HG02763 (cell line): ENCODE measurements around the gene MX2.

ENCODE experiments used
- ATAC-seq: cut with Tn5 transposase; IDR thresholded peaks from one replicate; pipeline ENCODE4 v1.9.1; 2021; ENCODE audit warnings: mild to moderate bottlenecking, moderate library complexity; ENCODE audit not compliant: unreplicated experiment

The MX2 gene

DNA sequence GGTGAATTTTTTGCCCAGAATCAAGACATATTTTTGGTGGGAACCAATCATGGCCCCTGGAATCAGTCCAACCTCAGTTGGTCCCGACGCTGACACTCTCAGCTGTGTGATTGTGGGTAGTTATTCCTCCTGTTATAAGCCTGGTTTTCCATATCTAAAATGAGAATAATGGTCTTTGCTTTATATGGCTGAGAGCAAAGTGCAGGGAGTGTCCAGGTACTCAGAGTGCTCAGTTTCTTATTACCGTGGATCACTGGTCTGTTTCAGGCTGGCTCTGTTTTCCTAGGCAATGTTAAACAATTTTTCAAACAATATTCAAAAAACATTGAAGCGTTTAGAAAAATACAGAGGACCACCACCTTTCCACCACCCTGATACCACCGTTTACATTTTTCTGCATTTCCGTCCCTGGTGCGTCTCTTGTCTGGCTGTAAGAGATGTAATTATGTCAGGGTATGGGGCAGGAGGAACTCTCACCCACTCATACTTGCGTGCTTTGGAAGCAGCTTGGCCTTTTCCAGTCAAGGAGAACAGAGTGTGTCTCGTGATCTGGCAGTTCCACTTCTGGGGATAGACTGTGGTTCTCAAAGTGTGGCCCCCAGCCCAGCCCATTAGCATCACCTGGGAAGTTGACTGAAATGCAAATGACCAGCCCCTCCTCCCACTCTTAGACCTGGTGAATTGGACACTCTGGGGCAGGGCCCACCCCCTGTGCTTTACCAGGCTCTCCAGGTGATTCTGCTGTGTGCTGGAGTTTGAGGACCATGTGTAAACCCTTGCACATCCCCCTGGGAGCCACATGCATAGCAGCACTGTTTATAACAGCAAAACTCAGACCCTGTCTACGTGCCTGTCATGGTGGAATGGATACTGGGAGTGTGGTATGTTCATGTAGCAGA, 71.0 kb downstream of the MX2 start:
- no peak for ATAC-seq

DNA sequence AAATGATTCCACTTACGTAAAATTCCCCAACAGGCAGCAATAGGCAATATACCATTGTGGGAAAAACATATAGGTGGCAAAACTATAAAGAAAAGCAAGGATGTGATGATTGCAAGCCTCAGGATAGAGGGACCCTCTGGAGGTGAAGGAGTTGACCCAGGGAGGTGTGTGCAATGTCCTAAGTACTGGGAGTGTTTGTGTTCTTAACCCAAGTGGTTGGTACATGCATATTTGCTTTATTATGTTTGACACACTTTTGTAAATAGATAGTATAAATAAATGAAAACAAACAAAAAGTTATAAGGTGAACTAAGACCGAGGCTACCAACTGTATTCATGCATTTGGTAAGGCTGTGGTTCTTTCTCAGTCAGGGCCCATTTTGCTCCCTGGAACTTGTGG, 71.7 kb downstream of the MX2 start:
- ATAC-seq = no peak

DNA sequence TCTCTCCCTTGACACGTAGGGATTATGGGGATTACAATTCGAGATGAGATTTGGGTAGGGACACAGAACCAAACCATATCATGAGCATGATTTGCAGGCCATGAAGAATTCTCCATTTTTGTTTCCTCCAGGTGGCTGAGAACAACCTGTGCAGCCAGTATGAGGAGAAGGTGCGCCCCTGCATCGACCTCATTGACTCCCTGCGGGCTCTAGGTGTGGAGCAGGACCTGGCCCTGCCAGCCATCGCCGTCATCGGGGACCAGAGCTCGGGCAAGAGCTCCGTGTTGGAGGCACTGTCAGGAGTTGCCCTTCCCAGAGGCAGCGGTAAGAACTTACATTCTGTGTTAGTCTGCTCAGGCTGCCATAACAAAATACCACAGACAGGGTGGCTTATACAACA, 73.9 kb downstream of the MX2 start:
- no peak for ATAC-seq

DNA sequence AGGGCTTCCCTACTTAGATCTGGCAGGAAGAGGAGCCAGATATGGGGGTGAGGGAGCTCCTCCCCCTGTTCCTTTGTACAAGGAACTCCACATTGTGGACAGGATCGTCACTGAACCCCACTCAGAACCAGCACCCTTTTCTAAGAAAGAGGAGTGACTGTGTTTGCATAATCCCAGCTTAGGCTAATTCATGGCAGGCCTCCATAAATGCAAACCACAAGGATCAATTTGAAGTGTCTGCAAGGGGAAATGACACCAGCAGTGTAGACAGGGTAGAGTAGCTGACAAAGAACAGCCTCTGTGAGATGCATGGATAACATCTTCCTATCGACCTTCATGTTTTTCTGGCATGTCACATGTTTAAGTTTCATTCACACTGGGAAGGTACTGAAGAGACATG, 75.9 kb downstream of the MX2 start:
- ATAC-seq = no peak

DNA sequence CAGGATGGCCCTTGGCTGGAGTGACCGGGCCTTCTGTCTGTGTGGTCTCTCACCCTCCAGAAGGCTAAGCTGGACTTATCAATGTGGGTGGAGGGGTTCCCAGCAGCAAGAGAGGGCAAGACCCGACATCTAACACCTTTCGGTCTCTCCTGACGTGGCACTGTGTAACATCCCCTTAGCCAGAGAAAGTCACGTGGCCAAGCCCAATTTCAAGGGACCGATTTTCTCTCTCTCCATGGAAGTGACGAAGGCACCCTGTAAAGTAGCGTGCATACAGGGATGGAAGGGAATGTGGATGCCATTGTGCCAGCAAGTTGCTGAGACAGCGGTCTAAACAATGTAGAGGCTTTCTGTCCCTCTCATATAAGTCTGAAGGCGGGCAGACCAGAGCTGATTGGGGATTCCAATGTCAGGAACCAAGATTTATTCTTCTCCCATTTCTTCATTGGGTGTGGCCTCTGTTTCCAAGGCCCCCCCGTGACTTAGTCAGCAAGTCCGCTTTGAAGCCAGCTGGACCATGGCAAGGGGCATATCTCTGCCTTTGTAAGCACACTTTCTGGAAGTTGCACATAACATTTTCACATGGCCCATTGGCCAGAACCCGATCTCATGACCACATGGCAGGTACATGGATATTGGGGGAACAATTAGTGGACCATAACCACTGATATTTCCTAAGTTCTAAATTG, 76.7 kb downstream of the MX2 start:
- ATAC-seq = no peak

DNA sequence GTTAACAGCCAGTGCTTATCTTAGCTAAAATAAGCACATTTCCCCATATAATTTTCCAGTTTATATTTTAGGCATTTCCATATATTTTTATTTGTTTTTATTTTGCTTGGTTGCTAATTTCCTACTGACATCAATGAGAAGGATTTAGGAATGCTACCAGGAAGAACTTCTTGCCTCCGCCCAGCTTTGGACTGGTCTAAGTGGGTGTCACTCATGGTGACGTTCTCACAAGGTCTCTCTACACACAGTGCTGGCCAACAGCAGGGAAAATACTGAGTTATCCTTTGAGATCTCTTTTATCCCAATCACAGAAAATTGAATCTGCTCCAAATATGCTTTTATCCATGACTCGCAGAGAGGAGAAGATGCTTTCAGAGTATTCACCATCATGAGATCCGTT, 77.4 kb downstream of the MX2 start:
- no peak for ATAC-seq

DNA sequence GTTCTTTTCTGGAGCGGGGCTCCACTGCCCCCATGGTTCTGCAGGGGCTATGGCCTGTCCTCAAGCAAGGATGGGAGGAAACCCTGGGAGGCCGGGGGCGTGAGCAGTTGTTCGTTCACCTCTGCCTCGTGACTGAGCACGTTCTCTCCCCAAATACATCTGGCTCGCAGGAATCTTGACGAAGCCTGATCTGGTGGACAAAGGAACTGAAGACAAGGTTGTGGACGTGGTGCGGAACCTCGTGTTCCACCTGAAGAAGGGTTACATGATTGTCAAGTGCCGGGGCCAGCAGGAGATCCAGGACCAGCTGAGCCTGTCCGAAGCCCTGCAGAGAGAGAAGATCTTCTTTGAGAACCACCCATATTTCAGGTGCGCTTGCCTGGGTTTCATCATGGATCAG, 79.7 kb downstream of the MX2 start:
- no peak for ATAC-seq

DNA sequence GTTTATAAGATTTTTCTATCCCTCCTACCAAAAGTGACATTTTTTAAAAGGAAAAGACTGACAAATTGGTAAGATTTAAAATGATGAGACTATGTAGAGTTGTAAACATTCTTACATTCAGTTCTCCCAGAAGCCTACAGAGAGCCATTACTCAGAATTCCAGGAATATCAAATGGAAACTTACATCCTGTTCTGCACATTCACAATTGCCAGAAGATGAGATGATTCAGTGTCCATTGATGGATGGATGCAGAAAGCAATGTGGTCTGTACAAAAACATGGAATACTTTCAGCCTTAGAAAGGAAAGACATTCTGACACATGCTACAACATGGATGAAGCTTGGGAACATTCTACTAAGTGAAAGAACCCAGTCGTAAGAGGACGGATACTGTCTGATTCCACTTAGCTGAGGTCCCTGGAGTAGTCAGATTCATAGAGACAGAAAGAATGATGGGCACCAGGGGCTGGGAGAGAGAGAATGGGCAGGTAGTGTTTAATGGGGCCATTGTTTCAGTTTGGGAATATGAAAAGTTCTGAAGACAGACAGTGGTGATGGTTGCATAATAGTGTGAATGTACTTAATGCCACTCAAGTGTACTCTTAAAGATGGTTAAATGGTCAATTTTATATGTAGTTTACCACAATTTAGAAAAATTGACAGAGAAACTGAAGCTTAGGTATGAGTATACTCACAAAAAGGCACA, 80.8 kb downstream of the MX2 start:
- ATAC-seq = no peak

DNA sequence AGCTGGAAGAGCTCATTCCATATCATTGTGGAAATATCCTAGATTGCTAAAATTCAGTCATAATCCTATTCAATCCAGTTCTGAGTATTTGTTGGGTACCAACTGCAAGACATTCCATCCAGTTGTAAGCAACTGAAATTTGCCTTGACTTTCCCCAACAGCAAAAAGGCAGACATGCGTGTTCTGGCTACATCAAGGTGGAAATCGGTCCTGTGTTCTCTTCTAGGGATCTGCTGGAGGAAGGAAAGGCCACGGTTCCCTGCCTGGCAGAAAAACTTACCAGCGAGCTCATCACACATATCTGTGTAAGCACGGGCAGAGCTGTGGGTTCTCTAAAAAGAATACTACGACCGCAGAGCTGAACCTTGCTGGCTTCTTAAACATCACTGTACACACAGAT, 81.7 kb downstream of the MX2 start:
- ATAC-seq = no peak

DNA sequence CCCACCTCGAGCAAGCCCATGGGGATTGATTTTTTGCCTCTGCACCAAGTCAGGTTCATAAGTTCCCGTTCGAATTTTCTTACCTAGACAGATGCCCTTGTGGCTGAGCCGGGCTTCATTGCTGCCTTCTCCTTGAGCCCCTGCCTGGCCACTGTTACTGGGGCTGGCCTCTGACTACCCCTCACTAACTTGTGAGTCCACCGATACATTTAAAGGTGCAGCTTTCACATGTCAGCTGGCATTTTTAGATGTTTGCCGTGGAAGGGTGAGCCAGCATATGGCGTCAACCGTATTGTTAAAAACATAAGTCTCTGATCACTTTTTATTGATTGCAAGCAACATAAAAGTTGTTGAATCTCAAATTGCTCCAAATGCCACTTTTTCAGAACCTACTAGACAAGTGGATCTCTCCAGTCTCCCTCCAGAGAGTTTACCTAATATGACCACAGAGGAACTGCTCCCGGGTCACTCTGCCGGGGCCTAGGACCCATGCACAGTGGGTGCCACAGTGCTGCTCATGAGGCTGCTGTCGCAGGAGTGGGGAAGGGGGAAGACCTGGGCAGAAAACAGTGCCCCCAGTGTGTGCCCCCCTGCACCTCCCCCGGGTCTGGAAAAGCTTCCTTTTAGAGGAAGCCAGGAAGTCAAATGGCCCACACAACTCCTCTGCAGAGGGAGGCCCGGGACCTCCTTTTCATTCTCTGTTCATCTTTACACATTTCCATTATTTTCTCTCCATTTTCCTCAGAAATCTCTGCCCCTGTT, 83.1 kb downstream of the MX2 start:
- ATAC-seq = no peak

DNA sequence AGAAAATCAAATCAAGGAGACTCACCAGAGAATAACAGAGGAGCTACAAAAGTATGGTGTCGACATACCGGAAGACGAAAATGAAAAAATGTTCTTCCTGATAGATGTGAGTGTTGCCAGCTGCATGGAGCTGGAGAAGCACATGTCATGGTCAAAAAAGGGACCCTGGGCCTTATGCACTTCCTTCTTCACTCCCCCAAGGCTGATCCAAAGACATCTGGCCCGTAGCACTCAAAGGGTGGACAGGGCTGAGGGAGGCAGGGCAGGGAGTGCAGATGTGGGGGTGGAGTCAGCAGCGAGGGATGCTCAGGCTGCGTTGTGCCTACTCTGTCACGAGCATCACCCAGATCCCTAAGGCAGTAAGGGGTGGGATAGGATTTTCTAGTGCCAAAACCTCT, 83.6 kb downstream of the MX2 start:
- no peak for ATAC-seq

DNA sequence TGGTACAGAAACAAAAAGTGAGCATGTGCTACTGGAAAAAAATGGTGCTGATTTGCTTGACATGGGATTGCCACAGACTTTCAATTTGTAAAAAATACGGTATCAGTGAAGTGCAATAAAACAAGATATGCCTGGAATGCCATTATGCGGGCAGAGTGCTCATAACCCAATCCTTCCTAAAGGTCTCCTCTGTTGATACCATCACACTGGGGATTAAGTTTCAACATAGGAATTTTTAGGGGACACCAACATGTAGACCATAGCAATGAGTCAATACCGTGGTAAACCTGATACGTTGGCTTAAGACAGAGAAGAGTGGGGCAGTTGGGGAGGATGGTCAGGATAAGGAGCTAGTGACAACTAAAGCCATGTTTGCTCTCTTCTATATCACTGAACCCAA, 84.8 kb downstream of the MX2 start:
- ATAC-seq = no peak

DNA sequence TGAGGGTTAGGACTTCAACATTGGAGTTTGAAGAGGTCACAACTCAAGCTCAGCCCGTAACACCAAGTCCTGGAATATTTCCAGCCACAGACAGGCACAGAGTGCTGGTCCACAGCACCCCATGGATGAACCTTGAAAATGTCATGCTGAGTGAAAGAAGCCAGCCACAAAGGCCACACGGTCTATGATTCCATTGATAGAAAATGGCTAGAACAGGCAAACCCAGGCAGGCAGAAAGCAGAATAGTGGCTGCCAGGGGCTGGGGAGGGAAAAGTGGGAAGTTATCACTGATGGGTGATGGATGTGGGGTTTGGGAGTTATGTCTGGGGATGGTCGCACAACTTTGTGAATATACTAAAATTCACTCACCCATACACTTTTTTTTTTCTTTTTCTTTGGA, 85.5 kb downstream of the MX2 start:
- ATAC-seq = no peak

DNA sequence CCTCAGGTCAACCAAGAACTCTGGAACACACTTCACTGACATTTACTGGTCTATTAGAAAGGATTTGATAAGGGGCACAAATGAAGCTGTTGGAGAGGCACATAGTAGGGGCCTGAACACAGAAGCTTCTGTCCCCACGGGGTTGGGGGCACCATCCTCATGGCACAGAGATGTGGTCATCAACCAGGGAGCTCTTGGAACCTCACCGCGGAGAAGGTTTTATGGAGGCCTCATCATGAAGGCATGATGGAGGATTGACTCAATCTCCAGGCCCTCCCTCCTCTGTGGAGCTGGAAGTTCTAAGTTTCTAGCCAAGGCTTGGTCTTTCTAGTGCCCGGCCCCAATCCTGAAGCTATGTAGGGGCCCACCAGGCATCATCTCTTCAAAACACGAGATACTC, 87.8 kb downstream of the MX2 start:
- ATAC-seq = no peak

DNA sequence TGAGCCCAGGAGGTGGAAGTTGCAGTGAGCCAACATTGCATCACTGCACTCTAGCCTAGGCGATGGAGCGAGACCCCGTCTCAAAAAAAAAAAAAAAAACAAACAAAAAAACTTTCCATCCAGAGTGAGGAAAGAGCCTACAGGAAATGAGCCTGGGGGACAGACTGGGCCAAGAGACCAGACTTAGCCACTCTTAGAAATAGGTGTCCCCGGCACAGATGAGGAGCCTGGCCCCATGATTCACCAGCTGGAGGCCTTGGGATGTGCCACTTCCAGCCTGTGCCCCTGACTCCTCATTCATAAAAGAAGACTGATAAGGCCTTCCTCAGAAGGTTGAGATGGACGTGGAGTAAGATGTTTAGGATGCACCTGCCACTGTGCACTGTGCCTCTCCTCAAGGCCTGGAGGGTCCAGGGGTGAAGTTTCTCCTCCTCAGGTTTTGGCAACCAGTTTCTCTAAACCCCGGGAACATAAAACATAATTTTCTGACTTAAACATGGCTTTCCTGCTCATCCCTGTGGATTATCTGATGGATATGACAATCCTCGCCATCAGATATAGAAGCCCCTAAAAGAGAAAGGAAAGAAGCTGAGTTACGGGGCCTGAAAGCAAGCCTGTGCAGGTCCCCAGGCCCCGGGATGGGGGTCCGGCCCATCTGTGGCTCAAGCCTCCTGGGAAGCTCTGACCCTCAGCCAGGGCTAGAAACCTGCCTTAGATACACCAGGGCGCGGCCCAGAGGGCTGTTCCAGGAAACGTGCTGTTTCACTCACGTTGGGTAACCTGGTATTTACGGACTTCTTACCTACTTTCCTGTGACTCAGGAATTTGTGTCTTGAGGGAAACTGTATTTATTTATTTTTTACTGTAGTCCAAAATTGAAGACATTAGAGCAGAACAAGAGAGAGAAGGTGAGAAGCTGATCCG, 90.2 kb downstream of the MX2 start:
- ATAC-seq = no peak

DNA sequence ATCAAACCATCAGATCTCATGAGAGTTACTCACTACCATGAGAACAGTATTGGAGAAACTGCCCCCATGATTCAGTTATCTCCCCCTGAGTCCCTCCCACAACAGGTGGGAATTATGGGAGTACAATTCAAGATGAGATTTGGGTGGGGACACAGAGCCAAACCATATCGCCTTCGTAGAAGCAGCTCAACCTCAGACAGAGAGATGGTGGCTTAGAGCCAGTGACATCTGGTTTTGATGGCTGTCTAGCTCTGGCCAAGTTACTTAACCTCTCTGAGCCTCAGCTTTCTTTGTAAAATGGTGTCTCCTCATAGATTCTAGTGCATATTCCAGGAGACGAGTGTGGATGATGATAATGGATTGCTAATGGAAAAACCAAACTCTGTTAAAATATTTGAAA, 91.4 kb downstream of the MX2 start:
- no peak for ATAC-seq

DNA sequence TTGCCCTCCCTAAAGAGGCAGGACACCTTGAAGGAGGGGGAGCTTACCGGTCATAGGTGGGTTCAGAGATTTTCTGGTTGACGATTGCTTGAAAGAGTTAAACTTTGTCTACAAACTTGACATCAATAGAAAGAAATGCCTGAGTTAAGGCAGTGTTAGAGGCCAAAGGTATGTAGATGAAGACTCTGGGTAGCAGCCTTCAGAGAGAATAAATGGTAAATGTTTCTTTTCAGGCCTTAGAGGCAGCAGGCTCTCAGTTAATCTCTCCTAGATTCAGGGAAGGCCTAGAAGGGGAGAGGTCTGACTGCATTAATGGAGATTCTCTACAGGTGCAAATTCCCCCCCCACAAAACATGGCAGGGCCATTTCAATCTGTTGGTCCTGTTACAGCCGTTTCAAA, 91.9 kb downstream of the MX2 start:
- ATAC-seq = no peak

DNA sequence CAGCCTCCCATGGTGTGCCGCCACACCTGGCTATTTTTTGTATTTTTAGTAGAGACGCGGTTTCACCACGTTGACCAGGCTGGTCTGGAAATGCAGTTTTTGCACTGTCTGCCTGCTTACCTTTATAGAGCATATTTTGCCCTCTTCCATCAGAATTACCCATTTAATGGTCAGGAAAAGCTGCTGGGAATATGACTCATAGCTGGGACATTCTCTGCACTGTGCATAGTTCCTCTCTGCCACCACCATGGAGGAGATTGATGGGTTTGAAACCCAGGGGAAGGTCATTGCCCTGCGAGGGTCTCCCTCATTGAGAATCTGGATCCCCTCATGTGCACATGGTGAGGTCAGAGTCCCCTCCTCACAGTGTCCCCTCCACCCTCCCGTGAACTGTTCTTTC, 96.3 kb downstream of the MX2 start:
- ATAC-seq = no peak

DNA sequence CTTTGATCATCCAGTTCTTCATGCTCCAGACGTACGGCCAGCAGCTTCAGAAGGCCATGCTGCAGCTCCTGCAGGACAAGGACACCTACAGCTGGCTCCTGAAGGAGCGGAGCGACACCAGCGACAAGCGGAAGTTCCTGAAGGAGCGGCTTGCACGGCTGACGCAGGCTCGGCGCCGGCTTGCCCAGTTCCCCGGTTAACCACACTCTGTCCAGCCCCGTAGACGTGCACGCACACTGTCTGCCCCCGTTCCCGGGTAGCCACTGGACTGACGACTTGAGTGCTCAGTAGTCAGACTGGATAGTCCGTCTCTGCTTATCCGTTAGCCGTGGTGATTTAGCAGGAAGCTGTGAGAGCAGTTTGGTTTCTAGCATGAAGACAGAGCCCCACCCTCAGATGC, 96.7 kb downstream of the MX2 start:
- no peak for ATAC-seq
